ENCODE data around the gene PKD2.

PKD2 gene

DNA sequence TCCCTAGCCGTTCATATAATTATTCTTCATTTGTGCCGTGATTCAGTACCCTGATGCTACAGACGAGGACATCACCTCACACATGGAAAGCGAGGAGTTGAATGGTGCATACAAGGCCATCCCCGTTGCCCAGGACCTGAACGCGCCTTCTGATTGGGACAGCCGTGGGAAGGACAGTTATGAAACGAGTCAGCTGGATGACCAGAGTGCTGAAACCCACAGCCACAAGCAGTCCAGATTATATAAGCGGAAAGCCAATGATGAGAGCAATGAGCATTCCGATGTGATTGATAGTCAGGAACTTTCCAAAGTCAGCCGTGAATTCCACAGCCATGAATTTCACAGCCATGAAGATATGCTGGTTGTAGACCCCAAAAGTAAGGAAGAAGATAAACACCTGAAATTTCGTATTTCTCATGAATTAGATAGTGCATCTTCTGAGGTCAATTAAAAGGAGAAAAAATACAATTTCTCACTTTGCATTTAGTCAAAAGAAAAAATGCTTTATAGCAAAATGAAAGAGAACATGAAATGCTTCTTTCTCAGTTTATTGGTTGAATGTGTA lies 24.9 kb upstream of the PKD2 start:
- no peak overlapping the region for H3K27ac ChIP-seq
- no peaks in the 10 kb centered on the region for H3K4me1 ChIP-seq (ENCODE audit: low read depth, poor library complexity, severe bottlenecking)
- no peaks in the 10 kb centered on the region for H3K79me2 ChIP-seq (ENCODE audit: insufficient read depth, low read depth)
- no peaks in the 10 kb centered on the region for H3K36me3 ChIP-seq (ENCODE audit: insufficient read depth)
- H3K4me3 ChIP-seq (IDR thresholded peaks at IDR 0.05; ENCODE audit: insufficient read depth, low read depth, low read length) = no peak overlapping the region
- no peaks in the 10 kb centered on the region for H4K20me1 ChIP-seq (ENCODE audit: insufficient read depth)
- no peaks in the 10 kb centered on the region for H3K27me3 ChIP-seq (ENCODE audit: insufficient read depth, low read depth)
- H3K4me2 ChIP-seq = no peak overlapping the region
- TF ChIP-seq CTCF (conservative IDR thresholded peaks at IDR 0.05; ENCODE audit: low read depth, low read length) = no peak
- no peak overlapping the region for H3K9ac ChIP-seq
- H2AFZ ChIP-seq (ENCODE audit: low read depth) = no peak overlapping the region

DNA sequence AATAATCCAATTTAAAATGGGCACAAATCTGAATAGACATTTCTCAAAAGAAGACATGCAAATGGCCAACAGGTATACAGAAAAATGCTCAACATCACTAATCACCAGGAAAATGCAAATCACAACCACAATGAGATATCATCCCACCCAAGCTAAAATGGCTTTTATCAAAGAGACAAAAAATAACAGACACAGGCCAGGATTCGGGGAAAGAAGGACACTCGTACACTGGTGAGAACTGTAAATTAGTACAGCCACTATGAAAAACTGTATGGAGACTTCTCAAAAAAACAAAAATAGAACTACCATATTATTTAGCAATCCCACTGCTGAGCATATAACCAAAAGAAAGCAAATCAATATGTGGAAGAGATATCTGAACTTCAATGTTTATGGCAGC lies 23.4 kb upstream of the PKD2 start:
- Histone ChIP-seq H3K4me1 (ENCODE audit: low read depth, poor library complexity, severe bottlenecking) (no peaks in the 10 kb centered on the region), H3K4me3 (IDR thresholded peaks at IDR 0.05; ENCODE audit: insufficient read depth, low read depth, low read length) (no peak overlapping the region), H3K79me2 (ENCODE audit: insufficient read depth, low read depth) (no peaks in the 10 kb centered on the region), H3K27me3 (ENCODE audit: insufficient read depth, low read depth) (no peaks in the 10 kb centered on the region), H3K4me2 (no peak overlapping the region), H3K36me3 (ENCODE audit: insufficient read depth) (no peaks in the 10 kb centered on the region), H3K9ac (no peak overlapping the region), H2AFZ (ENCODE audit: low read depth) (no peak overlapping the region), H3K27ac (no peak overlapping the region), H4K20me1 (ENCODE audit: insufficient read depth) (no peaks in the 10 kb centered on the region)
- TF ChIP-seq CTCF (conservative IDR thresholded peaks at IDR 0.05; ENCODE audit: low read depth, low read length) = no peak

DNA sequence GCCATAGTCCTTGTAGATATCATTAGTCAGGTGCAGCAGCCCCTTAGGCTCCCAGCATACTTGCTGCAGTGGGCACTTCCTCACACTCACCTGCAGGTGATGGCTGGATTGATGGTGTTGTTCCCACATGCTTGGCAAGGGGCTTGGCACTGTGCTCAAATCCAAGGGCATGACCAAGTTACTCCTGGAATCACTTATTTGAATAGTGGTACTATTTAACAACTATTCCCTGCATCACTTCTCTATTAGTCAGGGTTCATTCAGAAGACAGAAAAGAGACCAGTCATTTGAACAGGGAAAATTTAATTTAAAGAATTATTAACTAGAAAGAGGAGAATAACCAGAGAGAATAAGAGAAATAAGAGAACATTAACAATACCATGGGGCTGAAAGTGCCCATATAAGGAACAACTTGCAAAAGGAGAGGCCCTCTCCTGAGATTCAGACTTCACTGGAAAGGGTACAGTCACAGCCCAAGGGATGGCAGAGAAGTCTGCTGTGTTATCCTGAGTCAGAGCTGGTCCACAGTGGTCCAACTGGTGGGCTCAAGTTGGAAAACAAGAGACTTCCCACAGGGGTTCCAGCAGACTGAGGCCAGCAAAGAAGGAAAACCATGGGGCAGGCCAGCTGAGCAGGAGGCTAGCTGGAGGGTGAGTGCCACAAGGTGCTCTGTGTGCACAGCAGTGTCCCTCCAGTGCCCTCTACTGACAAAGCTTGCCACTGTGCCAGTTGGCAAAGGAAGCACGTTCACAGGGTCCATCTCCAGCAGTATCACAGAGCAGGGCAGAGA lies 22.1 kb upstream of the PKD2 start:
- no peaks in the 10 kb centered on the region for H3K79me2 ChIP-seq (ENCODE audit: insufficient read depth, low read depth)
- H3K4me3 ChIP-seq (IDR thresholded peaks at IDR 0.05; ENCODE audit: insufficient read depth, low read depth, low read length) = no peak overlapping the region
- no peak overlapping the region for H3K4me2 ChIP-seq
- H3K9ac ChIP-seq = no peak overlapping the region
- H3K27me3 ChIP-seq (ENCODE audit: insufficient read depth, low read depth) = no peaks in the 10 kb centered on the region
- peak; percentile 75 for TF ChIP-seq CTCF (conservative IDR thresholded peaks at IDR 0.05; ENCODE audit: low read depth, low read length)
- H4K20me1 ChIP-seq (ENCODE audit: insufficient read depth) = no peaks in the 10 kb centered on the region
- H2AFZ ChIP-seq (ENCODE audit: low read depth) = peak overlapping the region; percentile 24; the same call in 1 of the 2 replicates
- no peaks in the 10 kb centered on the region for H3K4me1 ChIP-seq (ENCODE audit: low read depth, poor library complexity, severe bottlenecking)
- no peak overlapping the region for H3K27ac ChIP-seq
- no peaks in the 10 kb centered on the region for H3K36me3 ChIP-seq (ENCODE audit: insufficient read depth)

DNA sequence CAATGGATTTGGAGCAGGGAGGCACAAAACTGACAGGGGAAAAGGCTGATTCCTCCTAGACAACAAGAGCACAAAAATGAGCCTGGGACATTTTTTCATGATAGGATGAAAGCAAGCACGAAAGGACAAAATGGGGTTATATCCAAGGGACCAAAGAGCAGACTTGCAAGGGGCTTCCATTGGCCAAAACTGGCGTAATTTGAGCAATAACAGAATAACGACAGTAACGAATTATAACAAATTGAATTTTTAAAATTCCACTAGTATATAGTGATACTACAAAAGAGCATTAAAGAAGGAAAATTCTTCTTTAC lies 21.6 kb upstream of the PKD2 start:
- no peak overlapping the region for H3K9ac ChIP-seq
- H3K79me2 ChIP-seq (ENCODE audit: insufficient read depth, low read depth) = no peaks in the 10 kb centered on the region
- H3K27ac ChIP-seq = no peak overlapping the region
- H3K4me3 ChIP-seq (IDR thresholded peaks at IDR 0.05; ENCODE audit: insufficient read depth, low read depth, low read length) = no peak overlapping the region
- no peaks in the 10 kb centered on the region for H4K20me1 ChIP-seq (ENCODE audit: insufficient read depth)
- no peaks in the 10 kb centered on the region for H3K27me3 ChIP-seq (ENCODE audit: insufficient read depth, low read depth)
- H3K36me3 ChIP-seq (ENCODE audit: insufficient read depth) = no peaks in the 10 kb centered on the region
- H2AFZ ChIP-seq (ENCODE audit: low read depth) = peak overlapping the region; percentile 24; the same call in 1 of the 2 replicates
- H3K4me1 ChIP-seq (ENCODE audit: low read depth, poor library complexity, severe bottlenecking) = no peaks in the 10 kb centered on the region
- peak; percentile 35; the same call in 1 of the 2 replicates for TF ChIP-seq CTCF (conservative IDR thresholded peaks at IDR 0.05; ENCODE audit: low read depth, low read length)
- no peak overlapping the region for H3K4me2 ChIP-seq
